Thyroid gland (tissue), 4 donors: Measurements from ENCODE around the gene LY6G5B. TPM values are rescaled to one million over a fixed set of nuclear protein-coding genes. Genes with fewer than 3 reads are reported as not detected.

Source experiments
- DNase-seq, 2 donors: peaks; one replicate each; pipeline ENCODE4 v3.0.0-alpha.2; 2019
- H3K27ac ChIP-seq, 3 donors: fragments of 200-600 bp; sonication (generic); 1 replicate in 2 of 3; 2 replicates in 1 of 3; pipeline ENCODE4 v1.5.1; 2016 to 2019; ENCODE audit warnings: mild to moderate bottlenecking in 1 of 3, moderate library complexity in 1 of 3
- H3K27me3 ChIP-seq: fragments of 200-600 bp; sonication (generic); one replicate; pipeline ENCODE4 v1.5.1; 2019
- H3K36me3 ChIP-seq, 2 donors: fragments of 200-600 bp; sonication (generic); one replicate each; pipeline ENCODE4 v1.5.1; 2016 to 2019
- H3K4me1 ChIP-seq, 2 donors: fragments of 200-600 bp; sonication (generic); one replicate each; pipeline ENCODE4 v1.5.1; 2017 to 2019
- H3K4me3 ChIP-seq, 3 donors: fragments of 200-600 bp; sonication (generic); replicated peaks in 1 of 3; 1 replicate in 2 of 3; 2 replicates in 1 of 3; pipeline ENCODE4 v1.5.1; 2016; ENCODE audit warnings: mild to moderate bottlenecking in 1 of 3
- H3K9me3 ChIP-seq: fragments of 200-600 bp; sonication (generic); one replicate; pipeline ENCODE4 v1.5.1; 2017
- CTCF ChIP-seq, 6 experiments: fragments of 200-600 bp in 3 of 6; fragments of 450-650 bp in 3 of 6; sonication (generic) in 3 of 6; IDR thresholded peaks; one replicate each; pipeline ENCODE4 v1.5.1; 2016 to 2019; ENCODE audit warnings: antibody characterized with exemption in 6 of 6, mild to moderate bottlenecking in 2 of 6, inconsistent platforms in 1 of 6, moderate library complexity in 1 of 6
- POLR2A ChIP-seq, 2 donors: fragments of 450-650 bp; IDR thresholded peaks; one replicate each; pipeline ENCODE4 v1.6.1; 2017; ENCODE audit warnings: antibody characterized with exemption in 2 of 2, mild to moderate bottlenecking in 2 of 2, moderate library complexity in 1 of 2
- whole genome bisulfite sequencing, 2 donors: methylation state at CpG; one replicate each; pipeline ENCODE4 v1.1.5; 2017; 5-methylcytosine and 5-hydroxymethylcytosine counted together
- intact Hi-C: fragments of 100-400 bp; cut with DNase I; formaldehyde crosslinking; loops from one replicate; pipeline ENCODE4 v1.15.1; 2023
- total RNA-seq, 4 donors: library from RNA; depleted of rRNA; stranded (reverse); fragments of >200 nt; gene quantifications; one replicate each; pipeline ENCODE4 v1.2.3, GENCODE V29; 2016

LY6G5B gene
- total RNA-seq, 4 donors from 2014 or later: 4.4 to 11.8 (median 9.4) TPM

- intact Hi-C loops: no loop called here
- DNase-seq: no peak
- no peak for TF ChIP-seq POLR2A (IDR thresholded peaks at IDR 0.05)
- WGBS, 2 donors: 81% methylated on average over 6 of the region's 6 CpGs
- peaks cover 33 to 37% of the 10 kb centered on the region in 2 donors for H3K4me1 ChIP-seq
- H3K27me3 ChIP-seq: no peaks in the 10 kb centered on the region
- no peak overlapping the region for H3K27ac ChIP-seq
- no peak overlapping the region for H3K4me3 ChIP-seq
- peaks cover 0 to 6% of the 10 kb centered on the region in 2 donors for H3K36me3 ChIP-seq
- H3K9me3 ChIP-seq: no peaks in the 10 kb centered on the region
These were observed 12.2 kb upstream of the LY6G5B start for GRCh38 chr6:31657406-31658157.

- H3K4me3 ChIP-seq: no peak overlapping the region
- peaks cover 32 to 43% of the 10 kb centered on the region in 2 donors for H3K4me1 ChIP-seq
These were observed 11.6 kb upstream of the LY6G5B start for GRCh38 chr6:31658158-31658688.

GRCh38 chr6:31658983-31659648 lies 10.7 kb upstream of the LY6G5B start:
- Histone ChIP-seq H3K27ac (no peak overlapping the region), H3K36me3 (peaks cover 0 to 6% of the 10 kb centered on the region in 2 donors), H3K9me3 (no peaks in the 10 kb centered on the region), H3K4me3 (peak overlapping the region in 1 of 3 donors; percentile 88), H3K4me1 (peaks cover 34 to 48% of the 10 kb centered on the region in 2 donors), H3K27me3 (no peaks in the 10 kb centered on the region)
- intact Hi-C loops: no loop called here
- DNase-seq: no peak
- 85 to 86% methylated on average over 11 to 13 of the region's 13 CpGs for WGBS, 2 donors
- TF ChIP-seq CTCF (IDR thresholded peaks at IDR 0.05) (no peak), POLR2A (IDR thresholded peaks at IDR 0.05) (no peak)

More at GRCh38 chr6:31658158-31658688, 11.6 kb upstream of the LY6G5B start:
- DNase-seq: no peak
- WGBS, 2 donors: 84 to 87% methylated on average over 4 of the region's 4 CpGs
- peaks cover 0 to 6% of the 10 kb centered on the region in 2 donors for H3K36me3 ChIP-seq
- H3K9me3 ChIP-seq: no peaks in the 10 kb centered on the region
- H3K27ac ChIP-seq: no peak overlapping the region
- H3K27me3 ChIP-seq: no peaks in the 10 kb centered on the region
- intact Hi-C loops: no loop called here
- no peak for TF ChIP-seq CTCF (IDR thresholded peaks at IDR 0.05)
- no peak for TF ChIP-seq POLR2A (IDR thresholded peaks at IDR 0.05)

- peaks cover 38 to 51% of the 10 kb centered on the region in 2 donors for H3K4me1 ChIP-seq
- peaks cover 0 to 6% of the 10 kb centered on the region in 2 donors for H3K36me3 ChIP-seq
- no peak for TF ChIP-seq CTCF (IDR thresholded peaks at IDR 0.05)
- no peaks in the 10 kb centered on the region for H3K27me3 ChIP-seq
- H3K4me3 ChIP-seq: peak overlapping the region; percentile 54 to 88 (median 83)
- no peaks in the 10 kb centered on the region for H3K9me3 ChIP-seq
- intact Hi-C loops: no loop called here
- DNase-seq: peak; percentile 11 to 24
- peak overlapping the region; percentile 59 to 82 (median 81) for H3K27ac ChIP-seq
- WGBS, 2 donors: 11 to 55% methylated on average over 2 to 7 of the region's 13 CpGs
These were observed 10.0 kb upstream of the LY6G5B start for GRCh38 chr6:31659649-31660380.
